Measurements from ENCODE around the gene STXBP5. TPM values are rescaled to one million over a fixed set of nuclear protein-coding genes. Genes with fewer than 3 reads are reported as not detected.

Gene STXBP5
- total and polyA plus RNA-seq, 2 experiments from 2014 or later, result 4.9 to 49.9 TPM

DNA sequence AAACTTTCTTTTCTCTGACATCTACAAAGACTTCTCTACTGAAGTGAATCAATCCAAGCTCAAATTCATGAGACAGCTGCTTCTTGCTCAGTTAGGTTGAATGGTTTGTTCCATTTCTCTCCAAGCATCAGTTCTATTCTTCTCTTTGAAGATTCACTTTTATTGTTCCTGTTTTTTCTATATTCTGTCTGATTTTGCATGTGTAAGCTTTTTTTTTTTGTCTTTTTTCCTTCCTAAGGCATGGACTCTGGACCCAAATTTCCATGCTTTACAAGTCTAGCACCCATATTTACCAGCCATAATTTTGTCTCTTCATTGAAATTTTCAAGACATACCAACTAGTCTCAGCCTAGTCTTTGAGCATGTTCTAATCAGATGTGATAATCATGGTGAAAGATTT is 25.9 kb upstream of the STXBP5 start:
- Histone ChIP-seq H4K20me1 (ENCODE audit: insufficient read depth) (no peaks in the 10 kb centered on the region), H3K9ac (no peak overlapping the region), H3K4me1 (ENCODE audit: insufficient read depth) (peaks cover 6% of the 10 kb centered on the region), H3K27me3 (replicated peaks; ENCODE audit: insufficient read depth) (no peaks in the 10 kb centered on the region), H3K9me3 (ENCODE audit: low read depth) (no peaks in the 10 kb centered on the region), H2AFZ (no peak overlapping the region), H3K27ac (no peak overlapping the region), H3F3A (ENCODE audit: insufficient read depth) (no peaks in the 10 kb centered on the region), H3K4me3 (no peak overlapping the region), H3K9me2 (ENCODE audit: insufficient read depth) (no peaks in the 10 kb centered on the region), H3K36me3 (ENCODE audit: low read depth) (no peaks in the 10 kb centered on the region), H3K79me2 (ENCODE audit: insufficient read depth) (no peaks in the 10 kb centered on the region), H3K4me2 (ENCODE audit: unreplicated experiment) (no peak overlapping the region)
- DNase-seq, result no peak
- TF ChIP-seq EZH2 (IDR thresholded peaks at IDR 0.05; ENCODE audit: insufficient read depth, poor library complexity, severe bottlenecking) (no peak), EZH2phosphoT487 (IDR thresholded peaks at IDR 0.05; ENCODE audit: insufficient read depth, low read depth) (no peak)
- in situ Hi-C loops (cut with MboI), result no loop called here

DNA sequence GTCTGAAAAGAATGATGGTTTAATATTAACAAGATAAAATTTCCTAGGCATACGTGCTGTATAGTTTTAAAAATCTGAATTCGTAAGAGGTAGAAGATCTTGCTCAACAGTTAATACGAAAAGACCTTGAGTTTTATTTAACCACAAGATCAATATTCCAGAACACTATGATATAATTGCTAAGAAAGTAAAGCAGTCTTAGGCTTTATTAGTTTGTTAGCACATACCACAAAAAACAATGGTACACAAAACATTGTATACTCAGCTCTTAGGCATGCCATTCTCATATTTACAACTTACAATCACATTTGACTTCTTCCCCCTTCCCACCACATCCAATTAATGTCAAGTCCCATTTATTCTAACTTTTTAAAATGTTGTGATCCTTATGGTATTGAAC is 24.4 kb upstream of the STXBP5 start:
- in situ Hi-C loops (cut with MboI), result no loop called here
- H3K79me2 ChIP-seq (ENCODE audit: insufficient read depth), result no peaks in the 10 kb centered on the region
- no peak overlapping the region for H3K27ac ChIP-seq
- 60 to 65% methylated on average over 3 of the region's 3 CpGs for WGBS, 2 experiments (ENCODE audit: low coverage in 1 of 2, low lambda C conversion rate in 2 of 2, missing lambda C conversion rate in 2 of 2)
- no peak for DNase-seq
- no peaks in the 10 kb centered on the region for H3K36me3 ChIP-seq (ENCODE audit: low read depth)
- H3K4me1 ChIP-seq (ENCODE audit: insufficient read depth), result peaks cover 6% of the 10 kb centered on the region
- H3K4me2 ChIP-seq (ENCODE audit: unreplicated experiment), result no peak overlapping the region
- no peak overlapping the region for H3K9ac ChIP-seq
- H2AFZ ChIP-seq, result no peak overlapping the region
- TF ChIP-seq EZH2phosphoT487 (IDR thresholded peaks at IDR 0.05; ENCODE audit: insufficient read depth, low read depth) (no peak), EZH2 (IDR thresholded peaks at IDR 0.05; ENCODE audit: insufficient read depth, poor library complexity, severe bottlenecking) (no peak)
- H3K9me3 ChIP-seq (ENCODE audit: low read depth), result no peaks in the 10 kb centered on the region
- no peaks in the 10 kb centered on the region for H3F3A ChIP-seq (ENCODE audit: insufficient read depth)
- H3K4me3 ChIP-seq, result no peak overlapping the region
- H3K9me2 ChIP-seq (ENCODE audit: insufficient read depth), result no peaks in the 10 kb centered on the region
- H3K27me3 ChIP-seq (replicated peaks; ENCODE audit: insufficient read depth), result no peaks in the 10 kb centered on the region
- no peaks in the 10 kb centered on the region for H4K20me1 ChIP-seq (ENCODE audit: insufficient read depth)

DNA sequence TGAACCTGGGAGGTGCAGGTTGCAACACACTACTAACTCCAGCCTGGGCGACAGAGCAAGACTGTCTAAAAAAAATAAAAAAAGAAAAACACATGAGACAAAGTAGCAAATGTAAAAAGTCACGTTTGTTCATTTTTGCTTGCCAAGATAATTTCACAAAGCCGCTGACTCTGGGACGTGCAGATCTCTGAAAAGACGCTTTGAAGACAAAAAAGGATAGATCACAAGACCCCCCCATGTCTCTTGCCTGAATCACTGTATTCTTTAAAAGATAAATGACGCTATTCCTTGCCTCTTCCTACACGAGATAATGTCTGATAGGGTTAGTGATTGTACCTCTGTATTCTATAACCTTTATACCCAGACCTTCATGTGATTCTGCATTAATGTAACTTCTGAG is 23.3 kb upstream of the STXBP5 start:
- no peak for DNase-seq
- Histone ChIP-seq H4K20me1 (ENCODE audit: insufficient read depth) (no peaks in the 10 kb centered on the region), H3F3A (ENCODE audit: insufficient read depth) (no peaks in the 10 kb centered on the region), H3K36me3 (ENCODE audit: low read depth) (no peaks in the 10 kb centered on the region), H3K9ac (no peak overlapping the region), H3K9me3 (ENCODE audit: low read depth) (no peaks in the 10 kb centered on the region), H3K9me2 (ENCODE audit: insufficient read depth) (no peaks in the 10 kb centered on the region), H3K4me1 (ENCODE audit: insufficient read depth) (peaks cover 6% of the 10 kb centered on the region), H3K79me2 (ENCODE audit: insufficient read depth) (no peaks in the 10 kb centered on the region), H3K27ac (no peak overlapping the region), H3K4me2 (ENCODE audit: unreplicated experiment) (no peak overlapping the region), H2AFZ (no peak overlapping the region), H3K27me3 (replicated peaks; ENCODE audit: insufficient read depth) (no peaks in the 10 kb centered on the region), H3K4me3 (no peak overlapping the region)
- in situ Hi-C loops (cut with MboI), result no loop called here
- WGBS, 2 experiments (ENCODE audit: low coverage in 1 of 2, low lambda C conversion rate in 2 of 2, missing lambda C conversion rate in 2 of 2), result 86 to 90% methylated on average over 7 of the region's 7 CpGs
- TF ChIP-seq EZH2 (IDR thresholded peaks at IDR 0.05; ENCODE audit: insufficient read depth, poor library complexity, severe bottlenecking), result no peak
- TF ChIP-seq EZH2phosphoT487 (IDR thresholded peaks at IDR 0.05; ENCODE audit: insufficient read depth, low read depth), result no peak

DNA sequence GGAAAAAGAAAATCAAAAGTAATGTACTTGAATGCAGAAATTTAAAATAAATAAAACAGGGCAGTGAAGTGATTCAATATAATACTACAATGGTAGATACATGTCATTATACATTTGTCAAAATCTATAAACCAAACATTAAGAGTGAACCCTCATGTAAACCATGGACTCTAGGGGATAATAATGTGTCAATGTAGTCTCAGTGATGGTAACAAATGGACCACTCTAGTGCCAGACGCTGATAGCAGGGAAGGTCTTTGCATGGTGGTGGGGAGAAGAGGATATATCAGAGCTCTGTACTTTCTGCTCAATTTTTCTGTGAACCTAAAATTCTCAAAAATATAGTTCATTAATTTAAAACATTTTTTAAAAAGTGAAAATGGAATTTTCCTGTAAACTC is 19.8 kb upstream of the STXBP5 start:
- no peak overlapping the region for H3K9ac ChIP-seq
- no peaks in the 10 kb centered on the region for H3K4me1 ChIP-seq (ENCODE audit: insufficient read depth)
- no peak for DNase-seq
- H3K36me3 ChIP-seq (ENCODE audit: low read depth), result no peaks in the 10 kb centered on the region
- no peak overlapping the region for H3K27ac ChIP-seq
- no peak overlapping the region for H3K4me3 ChIP-seq
- no peaks in the 10 kb centered on the region for H3K9me3 ChIP-seq (ENCODE audit: low read depth)
- in situ Hi-C loops (cut with MboI), result no loop called here
- no peaks in the 10 kb centered on the region for H3K9me2 ChIP-seq (ENCODE audit: insufficient read depth)
- no peaks in the 10 kb centered on the region for H3F3A ChIP-seq (ENCODE audit: insufficient read depth)
- no peaks in the 10 kb centered on the region for H3K27me3 ChIP-seq (replicated peaks; ENCODE audit: insufficient read depth)
- TF ChIP-seq EZH2 (IDR thresholded peaks at IDR 0.05; ENCODE audit: insufficient read depth, poor library complexity, severe bottlenecking) (no peak), EZH2phosphoT487 (IDR thresholded peaks at IDR 0.05; ENCODE audit: insufficient read depth, low read depth) (no peak)
- no peak overlapping the region for H2AFZ ChIP-seq
- no peak overlapping the region for H3K4me2 ChIP-seq (ENCODE audit: unreplicated experiment)
- no peaks in the 10 kb centered on the region for H3K79me2 ChIP-seq (ENCODE audit: insufficient read depth)
- H4K20me1 ChIP-seq (ENCODE audit: insufficient read depth), result no peaks in the 10 kb centered on the region
- WGBS, 2 experiments (ENCODE audit: low coverage in 1 of 2, low lambda C conversion rate in 2 of 2, missing lambda C conversion rate in 2 of 2), result 94 to 96% methylated on average over 1 of the region's 1 CpG

DNA sequence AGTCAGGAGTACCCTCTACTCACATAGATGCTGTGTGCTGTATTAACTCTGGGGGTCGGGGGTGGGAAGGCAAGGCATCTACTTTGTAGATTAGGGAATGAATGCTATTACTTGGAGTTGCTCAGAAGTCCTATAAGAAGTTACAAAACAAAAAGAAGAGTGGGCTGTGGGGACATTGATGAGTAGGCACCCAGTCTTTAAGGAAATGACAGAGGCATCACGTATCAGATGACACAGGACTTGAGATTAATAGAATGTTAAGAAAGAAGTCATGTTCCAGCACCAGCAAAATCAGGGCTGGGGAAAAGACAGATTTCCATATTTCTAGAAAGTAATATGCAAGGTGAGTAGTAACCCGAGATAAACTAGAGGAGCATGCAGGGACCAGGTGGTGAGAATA is 19.0 kb upstream of the STXBP5 start:
- TF ChIP-seq EZH2phosphoT487 (IDR thresholded peaks at IDR 0.05; ENCODE audit: insufficient read depth, low read depth), result no peak

More for the DNA sequence above, 19.0 kb upstream of the STXBP5 start:
- in situ Hi-C loops (cut with MboI), result no loop called here
- no peak overlapping the region for H3K27ac ChIP-seq
- H3K4me2 ChIP-seq (ENCODE audit: unreplicated experiment), result no peak overlapping the region
- H3K27me3 ChIP-seq (replicated peaks; ENCODE audit: insufficient read depth), result no peaks in the 10 kb centered on the region
- no peak overlapping the region for H3K4me3 ChIP-seq
- WGBS, 2 experiments (ENCODE audit: low coverage in 1 of 2, low lambda C conversion rate in 2 of 2, missing lambda C conversion rate in 2 of 2), result 82 to 88% methylated on average over 3 of the region's 3 CpGs
- DNase-seq, result no peak
- no peaks in the 10 kb centered on the region for H3K4me1 ChIP-seq (ENCODE audit: insufficient read depth)
- no peaks in the 10 kb centered on the region for H3F3A ChIP-seq (ENCODE audit: insufficient read depth)
- H4K20me1 ChIP-seq (ENCODE audit: insufficient read depth), result no peaks in the 10 kb centered on the region
- H3K9ac ChIP-seq, result no peak overlapping the region
- no peaks in the 10 kb centered on the region for H3K9me3 ChIP-seq (ENCODE audit: low read depth)
- H3K36me3 ChIP-seq (ENCODE audit: low read depth), result no peaks in the 10 kb centered on the region
- no peaks in the 10 kb centered on the region for H3K9me2 ChIP-seq (ENCODE audit: insufficient read depth)
- no peaks in the 10 kb centered on the region for H3K79me2 ChIP-seq (ENCODE audit: insufficient read depth)
- H2AFZ ChIP-seq, result no peak overlapping the region

Data from GM23248 (cell line).